ENCODE results near the gene WNT7B.

DNA sequence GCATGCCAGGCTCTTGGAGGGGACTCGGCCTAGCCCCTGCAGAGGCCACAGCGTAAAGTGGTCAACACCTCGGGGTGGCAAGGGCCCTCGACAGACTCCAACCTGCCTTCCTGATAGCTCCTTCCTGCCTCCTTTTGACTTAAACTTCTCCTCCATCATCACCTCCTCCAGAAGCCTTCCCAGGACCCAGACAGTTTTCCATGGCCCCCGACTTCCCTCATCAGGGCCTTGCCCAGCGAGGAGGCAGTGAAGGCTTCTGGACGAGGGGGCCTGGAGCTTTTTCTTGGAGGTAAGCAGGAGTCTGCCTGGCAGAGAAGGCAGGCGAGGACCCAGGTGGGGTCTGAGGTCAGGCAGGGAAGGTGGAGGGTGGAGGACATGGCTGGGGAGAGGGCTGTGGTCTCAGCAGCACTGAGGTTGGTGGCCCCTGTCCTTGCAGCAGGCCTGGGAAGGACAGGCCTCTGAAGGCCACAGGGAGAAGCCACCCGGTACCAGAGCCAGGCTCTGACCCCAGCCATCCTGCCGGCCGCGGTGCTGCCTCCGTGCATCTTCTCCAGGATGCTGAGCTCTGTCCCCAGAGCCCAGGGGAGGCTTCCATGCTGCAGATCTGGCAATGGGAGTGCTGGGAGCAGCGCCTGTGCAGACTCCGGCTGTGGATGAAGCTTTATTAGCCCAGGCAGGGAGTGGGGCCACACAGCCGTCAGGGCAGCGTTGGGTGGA is 81.4 kb downstream of the WNT7B start:
- TF ChIP-seq CTCF (IDR thresholded peaks at IDR 0.05) = no peak
- no peak for TF ChIP-seq ZFX (IDR thresholded peaks at IDR 0.05; ENCODE audit: borderline replicate concordance)
